Thyroid gland (tissue), 4 donors: Measurements from ENCODE around the gene URB1. TPM values are rescaled to one million over a fixed set of nuclear protein-coding genes. Genes with fewer than 3 reads are reported as not detected.
"Not testable (repeated sequence)": the region's sequence is repeated elsewhere in the genome, so short reads cannot be mapped to it uniquely, and the experiment has no call there.

Source experiments
- DNase-seq, 2 donors: peaks; one replicate each; pipeline ENCODE4 v3.0.0-alpha.2; 2019
- H3K27ac ChIP-seq, 3 donors: fragments of 200-600 bp; sonication (generic); 1 replicate in 2 of 3; 2 replicates in 1 of 3; pipeline ENCODE4 v1.5.1; 2016 to 2019; ENCODE audit warnings: mild to moderate bottlenecking in 1 of 3, moderate library complexity in 1 of 3
- H3K27me3 ChIP-seq: fragments of 200-600 bp; sonication (generic); one replicate; pipeline ENCODE4 v1.5.1; 2019
- H3K36me3 ChIP-seq, 2 donors: fragments of 200-600 bp; sonication (generic); one replicate each; pipeline ENCODE4 v1.5.1; 2016 to 2019
- H3K4me1 ChIP-seq, 2 donors: fragments of 200-600 bp; sonication (generic); one replicate each; pipeline ENCODE4 v1.5.1; 2017 to 2019
- H3K4me3 ChIP-seq, 3 donors: fragments of 200-600 bp; sonication (generic); replicated peaks in 1 of 3; 1 replicate in 2 of 3; 2 replicates in 1 of 3; pipeline ENCODE4 v1.5.1; 2016; ENCODE audit warnings: mild to moderate bottlenecking in 1 of 3
- H3K9me3 ChIP-seq: fragments of 200-600 bp; sonication (generic); one replicate; pipeline ENCODE4 v1.5.1; 2017
- CTCF ChIP-seq, 6 experiments: fragments of 200-600 bp in 3 of 6; fragments of 450-650 bp in 3 of 6; sonication (generic) in 3 of 6; IDR thresholded peaks; one replicate each; pipeline ENCODE4 v1.5.1; 2016 to 2019; ENCODE audit warnings: antibody characterized with exemption in 6 of 6, mild to moderate bottlenecking in 2 of 6, inconsistent platforms in 1 of 6, moderate library complexity in 1 of 6
- POLR2A ChIP-seq, 2 donors: fragments of 450-650 bp; IDR thresholded peaks; one replicate each; pipeline ENCODE4 v1.6.1; 2017; ENCODE audit warnings: antibody characterized with exemption in 2 of 2, mild to moderate bottlenecking in 2 of 2, moderate library complexity in 1 of 2
- WGBS, 2 donors: methylation state at CpG; one replicate each; pipeline ENCODE4 v1.1.5; 2017; 5-methylcytosine and 5-hydroxymethylcytosine counted together
- intact Hi-C: fragments of 100-400 bp; cut with DNase I; formaldehyde crosslinking; loops from one replicate; pipeline ENCODE4 v1.15.1; 2023
- total RNA-seq, 4 donors: library from RNA; depleted of rRNA; stranded (reverse); fragments of >200 nt; gene quantifications; one replicate each; pipeline ENCODE4 v1.2.3, GENCODE V29; 2016

The URB1 gene
- total RNA-seq, 4 donors from 2014 or later, result 13.6 to 23.9 (median 15.8) TPM

GRCh38 chr21:32372755-32373154, 20.1 kb downstream of the URB1 start:
- 48% methylated on average over 3 of the region's 3 CpGs for WGBS, 2 donors
- peaks cover 9 to 17% of the 10 kb centered on the region in 2 donors for H3K4me1 ChIP-seq

GRCh38 chr21:32371913-32372314, 20.9 kb downstream of the URB1 start:
- Histone ChIP-seq H3K4me1 (peaks cover 9 to 20% of the 10 kb centered on the region in 2 donors), H3K36me3 (peaks cover 0 to 5% of the 10 kb centered on the region in 2 donors), H3K27ac (peak overlapping the region; percentile 58 to 90 (median 77)), H3K27me3 (no peaks in the 10 kb centered on the region), H3K9me3 (no peaks in the 10 kb centered on the region), H3K4me3 (no peak overlapping the region)
- peak in 1 of 2 donors; percentile 17 for DNase-seq
- 67 to 83% methylated on average over 6 of the region's 6 CpGs for WGBS, 2 donors
- intact Hi-C loops, result no loop called here
- TF ChIP-seq POLR2A (IDR thresholded peaks at IDR 0.05) (no peak), CTCF (IDR thresholded peaks at IDR 0.05) (no peak)

More at GRCh38 chr21:32372755-32373154, 20.1 kb downstream of the URB1 start:
- no peak overlapping the region for H3K4me3 ChIP-seq
- peak overlapping the region; percentile 58 to 90 (median 77) for H3K27ac ChIP-seq
- H3K27me3 ChIP-seq, result no peaks in the 10 kb centered on the region
- TF ChIP-seq CTCF (IDR thresholded peaks at IDR 0.05) (no peak), POLR2A (IDR thresholded peaks at IDR 0.05) (no peak)
- no peaks in the 10 kb centered on the region for H3K9me3 ChIP-seq
- DNase-seq, result no peak
- H3K36me3 ChIP-seq, result peaks cover 0 to under 1% of the 10 kb centered on the region in 2 donors
- intact Hi-C loops, result no loop called here

- TF ChIP-seq CTCF (IDR thresholded peaks at IDR 0.05) (no peak), POLR2A (IDR thresholded peaks at IDR 0.05) (no peak)
- Histone ChIP-seq H3K27me3 (no peaks in the 10 kb centered on the region), H3K27ac (peak overlapping the region; percentile 58 to 90 (median 77)), H3K4me3 (no peak overlapping the region), H3K4me1 (peaks cover 9 to 20% of the 10 kb centered on the region in 2 donors), H3K9me3 (no peaks in the 10 kb centered on the region), H3K36me3 (peaks cover 6 to 13% of the 10 kb centered on the region in 2 donors)
- intact Hi-C loops, result no loop called here
- no peak for DNase-seq
- 79 to 88% methylated on average over 6 of the region's 6 CpGs for WGBS, 2 donors
Observed at GRCh38 chr21:32370998-32371766, 21.6 kb downstream of the URB1 start.

GRCh38 chr21:32368961-32369360, 23.9 kb downstream of the URB1 start:
- H3K27ac ChIP-seq, result peak overlapping the region in 2 of 3 donors; percentile 14 to 17

GRCh38 chr21:32368386-32368785, 24.4 kb downstream of the URB1 start:
- DNase-seq, result no peak
- peaks cover 9 to 20% of the 10 kb centered on the region in 2 donors for H3K4me1 ChIP-seq
- H3K4me3 ChIP-seq, result no peak overlapping the region
- WGBS, 2 donors, result 86 to 89% methylated on average over 9 of the region's 9 CpGs
- no peaks in the 10 kb centered on the region for H3K27me3 ChIP-seq
- H3K36me3 ChIP-seq, result peaks cover 8 to 19% of the 10 kb centered on the region in 2 donors
- TF ChIP-seq CTCF (IDR thresholded peaks at IDR 0.05) (no peak), POLR2A (IDR thresholded peaks at IDR 0.05) (no peak)
- H3K9me3 ChIP-seq, result no peaks in the 10 kb centered on the region
- H3K27ac ChIP-seq, result peak overlapping the region in 2 of 3 donors; percentile 14 to 17
- intact Hi-C loops, result no loop called here

More at GRCh38 chr21:32368961-32369360, 23.9 kb downstream of the URB1 start:
- H3K9me3 ChIP-seq, H3K27me3 ChIP-seq, DNase-seq, H3K4me3 ChIP-seq, intact Hi-C loops: not testable (repeated sequence)
- WGBS, 2 donors, result 71 to 96% methylated on average over 1 of the region's 1 CpG
- H3K4me1 ChIP-seq, result peaks cover 9 to 20% of the 10 kb centered on the region in 2 donors
- H3K36me3 ChIP-seq, result peaks cover 8 to 19% of the 10 kb centered on the region in 2 donors
